ENCODE results near the gene CNGB1. TPM values are rescaled to one million over a fixed set of nuclear protein-coding genes. Genes with fewer than 3 reads are reported as not detected.

CNGB1 gene
- total RNA-seq, 2 experiments from 2014 or later = not detected

DNA sequence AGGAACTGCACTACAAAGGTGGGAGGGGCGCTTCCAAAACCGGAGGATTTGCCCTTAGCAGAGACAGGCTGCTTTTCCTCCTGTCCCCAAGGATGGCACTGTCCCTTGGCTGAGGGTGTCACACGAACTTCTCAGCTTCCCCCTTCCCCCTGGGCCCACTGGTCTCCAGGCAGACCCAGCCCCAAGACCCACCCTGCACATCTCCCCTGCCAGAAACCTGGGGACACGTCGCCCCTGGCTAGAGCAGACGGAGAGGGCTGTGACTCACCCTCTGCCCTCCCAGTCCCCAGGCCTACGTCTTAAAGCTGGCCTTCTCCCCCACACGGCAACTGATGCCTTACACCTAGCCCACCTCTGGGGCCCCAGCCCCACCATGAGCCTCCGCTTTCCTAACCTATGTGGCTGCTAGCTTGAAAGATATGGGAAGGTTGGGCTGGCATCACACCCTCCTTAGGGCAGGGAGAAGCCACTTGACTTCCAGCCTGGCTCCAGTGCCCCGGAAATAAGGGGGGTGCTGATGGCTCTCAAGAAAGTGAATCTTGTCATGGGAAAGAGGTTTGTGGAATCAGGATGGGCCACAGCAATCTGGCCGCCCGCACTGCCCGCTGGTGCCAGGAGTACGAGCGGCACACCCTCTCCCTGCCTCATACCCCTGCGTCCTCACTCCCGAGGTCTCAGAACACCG, 24.9 kb upstream of the CNGB1 start:
- TF ChIP-seq, protein P1, sequence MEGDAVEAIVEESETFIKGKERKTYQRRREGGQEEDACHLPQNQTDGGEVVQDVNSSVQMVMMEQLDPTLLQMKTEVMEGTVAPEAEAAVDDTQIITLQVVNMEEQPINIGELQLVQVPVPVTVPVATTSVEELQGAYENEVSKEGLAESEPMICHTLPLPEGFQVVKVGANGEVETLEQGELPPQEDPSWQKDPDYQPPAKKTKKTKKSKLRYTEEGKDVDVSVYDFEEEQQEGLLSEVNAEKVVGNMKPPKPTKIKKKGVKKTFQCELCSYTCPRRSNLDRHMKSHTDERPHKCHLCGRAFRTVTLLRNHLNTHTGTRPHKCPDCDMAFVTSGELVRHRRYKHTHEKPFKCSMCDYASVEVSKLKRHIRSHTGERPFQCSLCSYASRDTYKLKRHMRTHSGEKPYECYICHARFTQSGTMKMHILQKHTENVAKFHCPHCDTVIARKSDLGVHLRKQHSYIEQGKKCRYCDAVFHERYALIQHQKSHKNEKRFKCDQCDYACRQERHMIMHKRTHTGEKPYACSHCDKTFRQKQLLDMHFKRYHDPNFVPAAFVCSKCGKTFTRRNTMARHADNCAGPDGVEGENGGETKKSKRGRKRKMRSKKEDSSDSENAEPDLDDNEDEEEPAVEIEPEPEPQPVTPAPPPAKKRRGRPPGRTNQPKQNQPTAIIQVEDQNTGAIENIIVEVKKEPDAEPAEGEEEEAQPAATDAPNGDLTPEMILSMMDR (IDR thresholded peaks at IDR 0.05) = no peak
- Mint-ChIP-seq H3K27ac (peak overlapping the region; percentile 83), H3K36me3 (ENCODE audit: low read depth) (peaks cover 42% of the 10 kb centered on the region), H3K4me1 (ENCODE audit: low read depth) (peaks cover 47% of the 10 kb centered on the region), H3K27me3 (no peaks in the 10 kb centered on the region), H3K9me3 (no peaks in the 10 kb centered on the region), H3K4me3 (no peak overlapping the region)
- intact Hi-C loops (cut with DNase I, micrococcal nuclease) = loop anchor here (5.0 to 10.0 kb wide), 2 partner anchors 259 to 629 kb away; partner anchors contain the start of genes CNOT1 (in 1 of the 2) and KATNB1 (in 1 of the 2)
- Histone ChIP-seq H3K27me3 (ENCODE audit: control insufficient read depth in 1 of 2, insufficient read depth in 2 of 2, low read length in 2 of 2) (no peaks in the 10 kb centered on the region), H3K9me3 (ENCODE audit: control insufficient read depth in 1 of 2, insufficient read depth in 1 of 2, low read length in 2 of 2) (no peaks in the 10 kb centered on the region), H3K4me3 (ENCODE audit: low read length) (no peak overlapping the region), H3K36me3 (ENCODE audit: insufficient read depth, low read length) (peaks cover 46% of the 10 kb centered on the region), H3K4me1 (ENCODE audit: insufficient read depth, low read length) (peaks cover 73% of the 10 kb centered on the region), H3K27ac (ENCODE audit: low read depth in 1 of 2, low read length in 2 of 2) (peak overlapping the region; percentile 48 to 53)
- ChIA-PET POLR2A (no interaction called here), CTCF (no interaction called here)
- ATAC-seq (ENCODE audit: poor library complexity) = no peak
- no peak for DNase-seq

DNA sequence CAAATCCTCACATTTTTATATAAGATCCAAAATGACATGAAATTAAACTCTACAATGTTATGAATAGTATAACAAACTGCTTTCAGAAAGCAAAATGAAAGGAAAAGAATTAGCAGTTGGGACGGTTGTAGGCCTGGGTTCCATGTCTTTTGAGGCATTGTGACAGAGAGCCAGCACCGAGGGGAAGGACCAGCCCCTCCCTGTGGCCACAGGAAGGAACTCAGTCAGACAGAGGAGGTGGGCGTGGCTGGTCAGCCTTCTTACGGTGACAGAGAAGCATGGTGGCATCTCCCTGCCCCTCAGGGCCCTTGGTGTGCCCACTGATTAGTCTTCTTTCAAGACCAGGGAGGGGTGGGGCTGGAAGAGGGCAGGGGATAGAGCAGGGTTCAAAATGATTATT, 23.9 kb upstream of the CNGB1 start:
- H3K4me1 ChIP-seq (ENCODE audit: insufficient read depth, low read length) = peaks cover 70% of the 10 kb centered on the region
- peaks cover 45% of the 10 kb centered on the region for H3K4me1 Mint-ChIP-seq (ENCODE audit: low read depth)
- ATAC-seq (ENCODE audit: poor library complexity) = peak; percentile 31

DNA sequence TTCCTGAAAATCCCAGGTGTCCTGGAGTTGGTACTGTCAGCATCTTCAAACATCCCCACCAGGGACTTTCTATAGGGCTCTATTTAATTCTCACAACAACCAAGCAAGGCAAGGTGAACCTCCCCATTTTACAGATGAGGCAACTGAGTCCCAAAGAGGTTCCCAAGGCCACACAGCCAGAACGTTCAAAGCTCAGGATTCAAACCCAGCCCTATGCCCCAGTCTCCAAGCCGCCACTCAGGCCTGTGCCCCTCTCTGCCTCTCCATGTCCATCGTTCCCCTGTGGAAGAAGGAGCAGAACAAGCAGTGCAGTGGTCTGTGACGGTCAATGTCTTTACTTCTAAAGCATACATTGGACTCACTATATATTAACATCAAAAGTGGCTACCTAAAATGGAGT, 23.4 kb upstream of the CNGB1 start:
- no peak for ATAC-seq (ENCODE audit: poor library complexity)
- TF ChIP-seq, protein P1 (IDR thresholded peaks at IDR 0.05) = no peak
- peaks cover 46% of the 10 kb centered on the region for H3K36me3 ChIP-seq (ENCODE audit: insufficient read depth, low read length)
- Mint-ChIP-seq H3K27ac (peak overlapping the region; percentile 83), H3K4me3 (peak overlapping the region; percentile 45), H3K4me1 (ENCODE audit: low read depth) (peaks cover 41% of the 10 kb centered on the region), H3K36me3 (ENCODE audit: low read depth) (peaks cover 38% of the 10 kb centered on the region), H3K27me3 (no peaks in the 10 kb centered on the region), H3K9me3 (no peaks in the 10 kb centered on the region)
- intact Hi-C loops (cut with DNase I, micrococcal nuclease) = loop anchor here in 1 of 2 experiments (10.0 kb wide), 1 partner anchor 630 kb away; the partner anchor contains the start of gene CNOT1
- H3K4me3 ChIP-seq (ENCODE audit: low read length) = no peak overlapping the region
- ChIA-PET POLR2A (no interaction called here), CTCF (no interaction called here)
- DNase-seq = no peak
- H3K4me1 ChIP-seq (ENCODE audit: insufficient read depth, low read length) = peaks cover 66% of the 10 kb centered on the region
- H3K27me3 ChIP-seq (ENCODE audit: control insufficient read depth in 1 of 2, insufficient read depth in 2 of 2, low read length in 2 of 2) = no peaks in the 10 kb centered on the region
- peak overlapping the region; percentile 16 to 48 for H3K27ac ChIP-seq (ENCODE audit: low read depth in 1 of 2, low read length in 2 of 2)
- no peaks in the 10 kb centered on the region for H3K9me3 ChIP-seq (ENCODE audit: control insufficient read depth in 1 of 2, insufficient read depth in 1 of 2, low read length in 2 of 2)

More for the DNA sequence above, 23.9 kb upstream of the CNGB1 start:
- POLR2A ChIA-PET = no interaction called here
- DNase-seq = peak in 9 of 14 experiments; percentile 20 to 79 (median 34)
- peak overlapping the region; percentile 45 for H3K4me3 Mint-ChIP-seq
- H3K27me3 ChIP-seq (ENCODE audit: control insufficient read depth in 1 of 2, insufficient read depth in 2 of 2, low read length in 2 of 2) = no peaks in the 10 kb centered on the region
- H3K4me3 ChIP-seq (ENCODE audit: low read length) = no peak overlapping the region
- peaks cover 46% of the 10 kb centered on the region for H3K36me3 ChIP-seq (ENCODE audit: insufficient read depth, low read length)
- H3K9me3 ChIP-seq (ENCODE audit: control insufficient read depth in 1 of 2, insufficient read depth in 1 of 2, low read length in 2 of 2) = no peaks in the 10 kb centered on the region
- TF ChIP-seq, protein P1 (IDR thresholded peaks at IDR 0.05) = no peak
- peak overlapping the region; percentile 83 for H3K27ac Mint-ChIP-seq
- no peaks in the 10 kb centered on the region for H3K9me3 Mint-ChIP-seq
- H3K36me3 Mint-ChIP-seq (ENCODE audit: low read depth) = peaks cover 42% of the 10 kb centered on the region
- intact Hi-C loops (cut with DNase I, micrococcal nuclease) = loop anchor here (5.0 to 10.0 kb wide), 2 partner anchors 257 to 630 kb away; partner anchors contain the start of genes CNOT1 (in 1 of the 2) and KATNB1 (in 1 of the 2)
- H3K27me3 Mint-ChIP-seq = no peaks in the 10 kb centered on the region
- peak overlapping the region; percentile 48 to 53 for H3K27ac ChIP-seq (ENCODE audit: low read depth in 1 of 2, low read length in 2 of 2)
- CTCF ChIA-PET = no interaction called here
